SIG-M5 (cell line): ENCODE data around the gene MET.
"Not testable (repeated sequence)": the region's sequence is repeated elsewhere in the genome, so short reads cannot be mapped to it uniquely, and the experiment has no call there.

Source experiments
- DNase-seq: peaks from one replicate; lab custom pipeline; 2025; lab: John Stamatoyannopoulos, UW

The MET gene

DNA sequence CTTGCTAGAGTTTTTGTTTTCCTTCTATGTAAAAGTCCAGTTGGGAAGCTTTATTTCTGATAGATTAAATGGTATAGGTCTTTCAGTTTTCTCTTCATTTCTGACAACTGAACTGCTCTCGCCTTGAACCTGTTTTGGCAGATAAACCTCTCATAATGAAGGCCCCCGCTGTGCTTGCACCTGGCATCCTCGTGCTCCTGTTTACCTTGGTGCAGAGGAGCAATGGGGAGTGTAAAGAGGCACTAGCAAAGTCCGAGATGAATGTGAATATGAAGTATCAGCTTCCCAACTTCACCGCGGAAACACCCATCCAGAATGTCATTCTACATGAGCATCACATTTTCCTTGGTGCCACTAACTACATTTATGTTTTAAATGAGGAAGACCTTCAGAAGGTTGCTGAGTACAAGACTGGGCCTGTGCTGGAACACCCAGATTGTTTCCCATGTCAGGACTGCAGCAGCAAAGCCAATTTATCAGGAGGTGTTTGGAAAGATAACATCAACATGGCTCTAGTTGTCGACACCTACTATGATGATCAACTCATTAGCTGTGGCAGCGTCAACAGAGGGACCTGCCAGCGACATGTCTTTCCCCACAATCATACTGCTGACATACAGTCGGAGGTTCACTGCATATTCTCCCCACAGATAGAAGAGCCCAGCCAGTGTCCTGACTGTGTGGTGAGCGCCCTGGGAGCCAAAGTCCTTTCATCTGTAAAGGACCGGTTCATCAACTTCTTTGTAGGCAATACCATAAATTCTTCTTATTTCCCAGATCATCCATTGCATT, 27.1 kb downstream of the MET start:
- DNase-seq, result no peak

DNA sequence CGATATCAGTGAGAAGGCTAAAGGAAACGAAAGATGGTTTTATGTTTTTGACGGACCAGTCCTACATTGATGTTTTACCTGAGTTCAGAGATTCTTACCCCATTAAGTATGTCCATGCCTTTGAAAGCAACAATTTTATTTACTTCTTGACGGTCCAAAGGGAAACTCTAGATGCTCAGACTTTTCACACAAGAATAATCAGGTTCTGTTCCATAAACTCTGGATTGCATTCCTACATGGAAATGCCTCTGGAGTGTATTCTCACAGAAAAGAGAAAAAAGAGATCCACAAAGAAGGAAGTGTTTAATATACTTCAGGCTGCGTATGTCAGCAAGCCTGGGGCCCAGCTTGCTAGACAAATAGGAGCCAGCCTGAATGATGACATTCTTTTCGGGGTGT, 27.7 kb downstream of the MET start:
- no peak for DNase-seq

DNA sequence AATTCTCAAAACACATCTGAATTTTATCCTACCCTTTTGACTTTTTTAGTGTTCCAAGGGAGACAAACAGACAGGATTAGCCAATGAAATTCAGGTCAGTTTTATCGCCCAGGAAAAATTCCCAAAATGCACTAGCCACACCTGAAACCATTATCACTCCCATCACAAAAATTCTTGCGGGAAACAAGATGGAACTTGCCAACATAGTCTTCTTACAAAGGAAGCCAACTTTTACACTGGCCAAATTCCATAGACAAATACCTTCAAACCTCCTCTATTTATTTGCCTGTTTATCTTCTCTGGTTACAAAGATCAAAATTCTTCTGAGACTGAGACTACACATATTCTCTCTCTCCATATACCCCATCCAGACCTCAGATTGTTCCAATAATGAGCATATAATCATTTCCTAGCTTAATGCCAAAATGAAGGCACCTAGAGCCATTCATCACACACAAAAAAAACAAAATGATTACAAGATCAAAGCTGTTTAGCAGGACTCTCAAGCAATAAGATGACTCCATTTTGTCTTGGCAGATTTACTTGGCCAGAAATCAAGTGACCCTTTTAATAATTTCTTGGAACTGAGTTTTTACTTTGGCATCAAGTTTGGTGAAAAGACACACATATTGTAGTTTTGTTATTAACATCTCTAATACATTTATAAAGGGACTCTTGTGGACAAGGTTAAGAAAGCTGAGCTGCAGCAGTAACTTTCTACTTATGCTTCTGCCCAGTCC, 30.2 kb downstream of the MET start:
- DNase-seq, result no peak

DNA sequence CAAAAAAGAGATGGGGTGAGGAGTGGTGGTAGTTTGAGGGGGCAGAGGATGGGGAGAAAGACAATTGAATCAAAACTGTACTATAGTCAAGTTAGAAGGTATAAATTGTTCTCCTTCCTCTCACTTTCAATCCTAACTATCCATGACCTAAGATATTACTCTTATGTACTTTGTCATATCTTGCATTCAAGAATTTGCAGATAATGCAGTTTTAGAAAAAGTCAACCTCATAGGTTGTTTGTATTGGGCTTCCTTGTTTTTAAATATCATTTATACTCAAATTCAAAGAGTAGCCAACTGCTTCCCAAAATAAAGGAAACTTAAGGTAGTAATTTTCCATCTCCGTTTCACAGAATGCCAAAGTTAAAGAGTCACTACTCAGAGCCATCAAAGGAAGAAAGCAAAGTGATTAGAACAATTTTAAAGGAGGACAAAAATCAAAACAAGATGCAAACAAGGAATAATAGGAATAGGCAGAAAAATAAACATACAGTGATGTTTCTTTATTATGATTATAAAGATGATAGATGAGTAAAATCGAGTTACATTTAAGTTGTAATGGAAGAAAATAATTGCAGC, 32.7 kb downstream of the MET start:
- no peak for DNase-seq

DNA sequence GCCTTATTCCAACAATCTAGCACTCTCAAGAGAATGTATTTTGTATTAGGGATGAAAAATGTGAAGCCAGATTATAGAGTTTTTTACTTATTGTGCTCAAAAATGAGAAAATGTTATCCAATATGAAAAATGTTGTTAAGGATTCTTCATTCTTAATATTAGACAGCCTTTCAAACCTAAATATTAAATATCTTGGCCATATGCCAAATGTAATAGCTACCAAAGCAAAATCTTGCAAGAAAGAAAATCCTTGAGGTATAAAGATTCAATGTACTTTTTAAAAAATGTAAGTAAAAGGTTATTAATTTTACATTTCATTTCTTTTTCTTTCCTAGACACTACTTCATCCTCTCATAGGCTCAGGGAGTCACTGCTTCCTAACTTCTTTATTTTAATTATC, 33.4 kb downstream of the MET start:
- DNase-seq, result no peak

DNA sequence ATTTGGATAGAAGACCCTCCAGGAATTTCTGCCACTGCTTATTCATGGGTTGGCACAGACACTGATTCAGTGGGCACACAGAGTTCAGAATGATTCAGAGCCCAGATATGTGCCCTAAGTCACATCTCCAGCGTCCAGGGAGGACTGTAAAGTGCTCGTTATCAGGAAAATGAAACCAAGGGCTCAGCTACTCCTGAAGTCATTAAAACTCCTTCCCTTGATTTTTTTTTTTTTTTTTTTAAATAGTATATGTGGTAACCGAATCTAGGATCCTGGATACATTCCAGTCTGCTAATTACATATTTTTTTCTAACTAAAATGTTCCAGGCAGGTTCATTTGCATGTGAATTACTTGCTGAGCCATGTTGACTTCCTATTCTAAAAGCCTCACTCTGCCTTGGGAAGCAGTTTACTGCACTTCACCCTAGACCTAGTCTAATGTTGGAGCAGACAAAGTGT, 34.7 kb downstream of the MET start:
- DNase-seq, result no peak

DNA sequence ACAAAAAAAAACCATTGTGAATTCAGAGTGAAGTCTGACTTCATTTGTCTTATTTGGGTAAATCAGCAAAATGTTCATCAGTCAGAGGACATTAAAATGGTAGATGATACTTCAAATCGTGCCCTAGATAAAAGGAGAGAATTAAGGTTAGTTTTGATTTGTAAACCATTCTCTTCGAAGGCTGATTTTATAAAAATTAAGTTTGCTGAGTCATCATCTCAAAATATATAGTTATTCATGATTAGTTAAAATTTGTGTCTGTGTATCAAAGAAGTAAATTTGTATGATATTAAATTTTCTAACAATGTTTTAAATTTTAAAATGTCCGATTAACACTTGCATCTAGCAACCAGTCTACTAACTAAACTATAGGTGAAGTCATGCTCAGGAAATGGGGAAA, 35.3 kb downstream of the MET start:
- no peak for DNase-seq

DNA sequence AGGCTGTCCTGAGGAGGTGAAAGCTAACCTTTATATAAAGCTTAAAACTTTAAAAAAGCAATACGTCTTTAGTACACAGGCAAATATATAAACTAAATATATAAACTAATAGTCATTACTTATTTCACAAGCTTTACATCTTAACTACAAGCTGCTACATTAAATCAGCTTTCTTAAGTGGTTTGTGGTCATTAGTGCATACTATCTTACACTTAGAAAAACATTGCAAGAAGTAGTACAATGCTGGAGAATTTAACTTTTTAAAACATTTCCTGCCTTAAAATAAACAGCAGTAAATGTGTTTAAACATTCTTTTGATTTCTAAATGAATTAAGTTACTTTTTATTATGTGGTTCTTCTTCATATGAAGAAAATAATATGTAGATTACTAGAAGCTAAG, 36.3 kb downstream of the MET start:
- no peak for DNase-seq

DNA sequence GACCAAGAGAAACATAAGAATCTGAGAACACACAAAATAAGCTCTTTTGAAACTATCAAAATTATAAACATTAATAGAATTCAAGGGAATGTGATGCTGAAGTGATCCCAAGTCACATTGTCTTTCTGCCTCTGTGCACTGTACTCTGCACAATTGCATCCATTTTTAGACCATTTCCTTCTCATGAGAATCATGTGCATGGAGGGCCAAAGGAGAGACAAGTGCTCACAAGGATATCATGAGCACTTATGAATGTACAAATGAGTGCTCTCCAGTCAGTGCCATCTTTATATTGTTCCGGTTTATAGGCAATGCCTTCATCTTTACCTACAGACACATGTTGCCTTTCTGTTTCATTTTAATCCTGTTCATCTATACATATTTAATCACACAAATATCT, 36.9 kb downstream of the MET start:
- DNase-seq, result no peak

DNA sequence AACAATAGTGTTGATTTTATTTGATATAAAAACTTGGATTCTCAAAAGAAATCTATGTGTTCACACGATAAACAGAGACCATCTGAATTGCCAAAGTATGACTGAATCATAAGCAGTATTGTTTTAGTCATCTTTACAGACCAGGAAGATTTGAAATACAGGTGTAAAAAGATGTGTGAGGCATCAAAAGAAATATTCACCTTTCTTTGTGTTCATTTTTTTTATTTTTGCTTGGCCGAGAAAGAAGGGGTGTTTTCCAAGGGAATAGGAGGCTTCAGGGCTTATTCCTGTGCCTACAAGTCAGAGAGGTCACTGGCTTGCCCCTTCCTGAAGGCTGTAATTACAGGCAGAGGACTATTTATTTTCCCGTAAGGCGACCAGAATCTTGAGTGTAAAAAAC, 37.3 kb downstream of the MET start:
- no peak for DNase-seq

DNA sequence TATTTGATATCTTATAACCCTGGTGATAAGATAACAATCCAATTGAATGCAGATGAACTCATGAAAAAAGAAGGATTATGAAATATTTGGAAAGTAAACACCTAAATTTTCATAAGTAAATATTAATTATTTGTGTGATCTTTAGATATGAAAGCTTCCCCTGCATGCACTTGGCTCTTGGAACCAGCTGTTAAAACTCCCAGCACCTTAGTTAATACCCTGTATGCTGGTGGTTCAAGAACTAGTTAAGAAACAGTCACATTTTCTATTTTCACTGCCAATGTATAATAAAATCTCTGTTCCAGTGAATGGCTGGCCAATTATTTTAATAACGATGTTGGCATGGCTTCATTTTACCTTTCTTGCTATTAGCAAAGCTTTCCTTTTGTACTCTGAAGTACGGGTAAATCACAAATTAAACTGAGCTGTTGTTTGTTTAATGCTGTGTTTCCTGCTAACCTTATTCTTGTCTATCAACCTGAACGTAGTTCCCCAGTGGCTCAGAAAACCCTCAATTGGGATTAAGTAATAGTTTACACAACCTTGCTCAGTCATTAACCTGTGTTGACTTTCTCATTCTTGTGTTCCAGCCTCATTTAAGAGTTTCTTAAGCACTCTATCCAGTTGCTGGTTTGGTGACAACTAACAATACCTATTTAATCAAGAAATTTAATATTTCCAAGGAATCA, 38.9 kb downstream of the MET start:
- no peak for DNase-seq

DNA sequence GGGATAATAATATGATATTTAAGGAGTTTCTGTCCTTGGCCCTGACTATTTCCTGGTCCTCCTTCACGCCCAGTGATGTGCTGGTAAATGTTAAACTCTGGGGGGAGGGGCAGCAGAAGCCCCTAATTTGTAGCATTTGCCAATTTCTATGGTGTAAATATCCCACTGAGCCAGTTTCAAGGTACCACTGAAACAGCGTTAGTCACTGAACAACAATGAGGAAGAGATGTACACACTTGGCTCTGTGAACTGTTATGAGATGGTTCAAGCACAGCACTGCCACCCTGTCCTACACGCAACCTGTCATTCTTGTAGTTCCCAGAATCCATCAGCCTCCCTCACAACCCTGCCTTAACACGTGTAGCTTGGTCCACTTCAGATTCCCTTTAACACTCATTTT, 39.8 kb downstream of the MET start:
- no peak for DNase-seq

DNA sequence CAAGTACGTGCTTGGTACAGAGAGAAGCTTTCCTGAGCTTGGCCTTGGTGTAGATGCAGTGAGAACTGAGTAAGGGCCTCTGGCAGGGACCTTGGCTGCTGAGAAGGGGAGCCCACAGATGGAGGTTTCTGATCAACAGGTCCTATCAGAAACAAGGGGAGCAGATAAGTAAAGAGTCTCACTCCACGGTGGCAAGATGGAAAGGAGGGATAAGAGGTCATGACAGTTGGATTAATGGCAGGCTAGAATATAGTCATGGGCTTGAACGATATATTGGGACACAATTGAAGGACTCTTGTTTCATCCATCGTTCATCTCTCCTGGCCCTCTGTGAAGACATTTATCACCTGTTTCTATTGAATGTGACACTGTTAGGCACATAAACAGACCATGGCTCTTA, 41.5 kb downstream of the MET start:
- no peak for DNase-seq

DNA sequence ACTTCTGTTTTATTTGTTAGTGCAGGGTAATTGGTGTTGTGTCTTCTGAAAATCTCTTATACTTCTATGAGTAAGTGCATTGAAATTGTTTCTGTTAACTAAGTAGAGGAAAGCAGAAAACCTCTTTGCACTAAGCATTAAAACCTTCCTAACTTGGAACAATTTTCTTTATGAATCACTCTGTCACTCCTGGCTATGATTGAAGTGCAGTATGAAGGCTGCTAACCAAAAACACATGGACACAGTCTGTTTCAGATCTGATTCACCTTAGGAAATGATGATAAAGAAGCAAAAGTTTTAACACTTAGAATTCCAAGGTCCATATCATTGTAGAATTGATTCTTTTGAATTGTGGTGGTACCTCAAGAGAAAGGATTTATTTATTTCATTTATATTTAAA, 41.9 kb downstream of the MET start:
- no peak for DNase-seq

DNA sequence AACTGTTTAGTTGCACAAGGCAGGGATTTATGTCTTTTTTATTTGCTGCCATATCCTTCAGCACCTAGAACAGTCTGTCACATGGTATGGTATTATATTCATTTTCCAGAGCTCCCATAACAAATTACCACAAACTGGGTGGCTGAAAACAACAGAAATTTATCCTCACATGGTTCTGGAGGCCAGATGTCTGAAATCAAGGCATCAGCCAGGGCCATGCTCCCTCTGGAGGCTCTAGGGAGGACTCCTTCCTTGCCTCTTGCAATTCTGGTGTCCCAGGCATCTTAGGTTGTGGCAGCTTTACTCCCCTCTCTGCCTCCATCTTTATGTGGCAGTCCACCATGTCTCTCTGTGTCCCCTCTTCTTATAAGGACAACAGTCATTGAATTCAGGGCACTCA, 43.1 kb downstream of the MET start:
- no peak for DNase-seq

DNA sequence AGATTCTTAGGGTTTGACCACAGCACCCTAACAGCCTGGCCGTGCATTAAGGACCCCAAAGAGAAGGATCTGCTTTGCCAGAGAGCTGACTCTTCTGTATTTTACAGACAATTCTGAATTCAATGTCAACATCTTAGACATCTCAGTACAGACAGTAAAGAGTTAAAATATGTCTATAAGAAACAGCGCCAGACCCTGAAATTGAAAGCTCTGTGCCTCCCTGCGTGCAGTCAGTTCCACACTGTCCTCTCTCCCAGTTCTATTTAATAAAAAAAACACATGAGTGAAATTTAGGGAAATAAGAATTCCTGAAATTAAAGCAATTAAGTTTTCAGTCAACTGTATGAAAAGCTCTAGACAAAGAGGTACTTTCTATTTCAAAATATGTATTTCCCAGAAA, 45.1 kb downstream of the MET start:
- no peak for DNase-seq

DNA sequence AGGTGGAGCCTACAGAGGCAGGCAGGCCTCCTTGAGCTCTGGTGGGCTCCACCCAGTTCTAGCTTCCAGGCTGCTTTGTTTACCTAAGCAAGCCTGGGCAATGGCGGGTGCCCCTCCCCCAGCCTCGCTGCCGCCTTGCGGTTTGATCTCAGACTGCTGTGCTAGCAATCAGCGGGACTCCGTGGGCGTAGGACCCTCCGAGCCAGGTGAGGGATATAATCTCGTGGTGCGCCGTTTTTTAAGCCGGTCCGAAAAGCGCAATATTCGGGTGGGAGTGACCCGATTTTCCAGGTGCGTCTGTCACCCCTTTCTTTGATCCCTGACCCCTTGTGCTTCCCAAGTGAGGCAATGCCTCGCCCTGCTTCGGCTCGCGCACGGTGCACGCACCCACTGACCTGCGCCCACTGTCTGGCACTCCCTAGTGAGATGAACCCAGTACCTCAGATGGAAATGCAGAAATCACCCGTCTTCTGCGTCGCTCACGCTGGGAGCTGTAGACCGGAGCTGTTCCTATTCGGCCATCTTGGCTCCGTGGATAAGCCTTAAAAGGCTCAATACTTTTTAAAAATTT, 52.0 kb downstream of the MET start:
- DNase-seq, result not testable (repeated sequence)

DNA sequence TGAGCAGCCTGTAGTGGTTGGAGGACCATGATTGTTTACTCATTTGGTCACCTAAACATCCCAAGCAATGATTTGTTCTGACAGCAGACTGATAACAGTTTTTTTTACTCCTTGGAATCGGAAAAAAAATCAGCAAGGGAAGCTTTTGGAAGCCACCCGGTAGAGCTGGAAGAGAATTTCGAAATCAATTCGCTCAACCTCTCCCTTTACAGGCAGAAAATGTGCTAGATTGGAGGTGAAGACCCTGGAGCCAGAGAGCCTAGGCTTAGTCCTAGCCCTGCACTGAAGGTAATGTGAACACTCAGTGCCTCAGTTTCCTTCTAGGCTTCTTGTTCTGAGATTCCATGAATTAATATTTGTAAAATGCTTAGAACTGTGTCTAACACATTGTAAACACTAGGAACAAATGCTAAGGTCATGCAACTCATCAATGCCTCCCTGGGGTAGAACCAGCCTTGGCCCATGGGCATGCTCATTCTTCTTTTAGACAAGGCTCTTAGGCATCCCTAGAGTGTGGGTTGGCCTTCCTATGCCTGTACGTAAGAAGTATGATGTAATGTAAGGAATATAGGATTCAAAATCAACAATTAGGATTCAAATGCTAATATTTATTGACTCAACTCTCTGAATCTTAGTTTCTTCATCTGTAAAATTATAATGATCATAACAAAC, 52.7 kb downstream of the MET start:
- no peak for DNase-seq

DNA sequence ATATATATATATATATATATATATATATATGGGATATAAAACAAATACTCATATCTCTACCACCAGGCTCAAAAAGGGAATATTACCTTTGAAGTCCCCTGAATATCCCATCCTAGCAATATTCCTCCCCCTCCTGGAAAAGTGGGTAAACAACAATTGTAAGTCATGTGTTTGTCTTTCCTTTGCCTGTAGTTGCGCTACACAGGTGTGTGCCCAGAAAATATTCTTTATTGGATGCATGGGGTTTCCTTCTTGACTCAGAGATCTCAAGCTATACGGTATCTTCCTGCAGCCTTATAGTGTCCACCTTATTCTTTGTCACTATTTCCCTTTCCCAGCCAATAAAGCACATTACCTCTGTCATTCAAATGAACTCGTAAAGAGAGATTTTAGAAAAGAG, 54.2 kb downstream of the MET start:
- no peak for DNase-seq

DNA sequence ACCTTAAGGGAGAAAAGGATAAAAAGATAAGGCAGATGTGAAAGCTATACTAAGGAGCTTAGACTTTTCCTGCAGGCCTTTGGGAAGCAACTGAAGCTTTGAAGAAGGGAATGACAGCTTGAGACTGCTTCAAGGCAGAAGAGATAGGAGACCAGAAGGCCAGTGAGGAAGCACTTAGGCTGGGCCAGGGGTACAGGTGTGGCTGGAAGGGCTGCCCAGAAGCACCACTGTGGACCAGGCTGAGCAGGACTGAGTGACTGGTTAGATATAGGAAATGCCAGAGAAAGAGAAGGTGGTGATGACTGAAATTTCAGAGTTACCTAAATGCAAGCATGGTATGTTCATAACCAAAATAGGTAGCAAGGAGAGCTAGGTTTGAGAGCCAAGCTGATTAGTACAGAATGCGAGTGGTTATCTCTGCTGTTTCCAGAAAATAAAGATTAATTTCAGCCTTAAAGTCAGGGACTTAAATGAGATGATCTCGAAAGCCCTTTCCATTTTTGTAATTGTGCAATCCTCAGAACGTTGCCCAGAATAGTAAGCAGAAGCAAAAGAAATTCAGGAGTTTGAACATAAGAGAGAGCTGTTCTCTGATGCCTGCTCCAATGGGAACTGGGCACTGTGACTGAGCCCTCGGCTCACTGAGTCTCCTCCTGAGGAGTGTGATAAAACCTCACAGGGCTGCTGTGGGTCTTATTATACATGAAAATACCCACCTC, 54.9 kb downstream of the MET start:
- no peak for DNase-seq

DNA sequence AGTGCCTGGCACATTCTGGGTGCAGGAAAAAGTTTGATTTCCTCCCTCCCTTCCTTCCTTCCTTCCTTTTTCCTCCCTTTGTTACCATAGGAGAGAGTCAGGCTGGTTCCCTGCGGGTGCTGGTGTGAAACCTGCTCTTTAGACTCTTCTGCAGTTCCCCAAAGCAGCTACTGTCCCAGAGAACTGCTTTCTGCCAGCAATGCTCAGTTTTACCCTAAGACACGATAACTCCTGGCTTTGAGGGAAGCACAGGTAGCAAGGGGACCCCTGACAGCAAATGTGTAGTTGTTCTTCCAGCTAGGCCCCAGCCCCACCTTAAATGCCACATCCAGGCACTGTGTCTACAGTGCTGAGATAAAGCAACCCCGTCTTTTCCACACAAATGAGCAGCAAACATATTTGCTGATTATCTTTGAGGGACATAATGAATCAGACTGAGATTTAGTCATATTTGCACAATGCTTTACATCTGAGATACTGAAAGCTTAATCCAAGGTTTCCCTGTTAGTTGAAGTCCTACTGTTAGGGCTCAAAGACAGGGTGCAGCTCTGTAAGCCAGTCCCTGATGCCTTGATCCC, 55.5 kb downstream of the MET start:
- no peak for DNase-seq
